Osteocyte (in vitro differentiated cells): ENCODE measurements around the gene BABAM2. TPM values are rescaled to one million over a fixed set of nuclear protein-coding genes. Genes with fewer than 3 reads are reported as not detected.
"Not testable (repeated sequence)": the region's sequence is repeated elsewhere in the genome, so short reads cannot be mapped to it uniquely, and the experiment has no call there.

ENCODE experiments used
- DNase-seq: peaks from one replicate; pipeline ENCODE4 v3.0.0; 2021; ENCODE audit warnings: mixed read lengths; ENCODE audit not compliant: unreplicated experiment; ENCODE audit errors: extremely low spot score
- H3K27ac Mint-ChIP-seq: one replicate; pipeline ENCODE4 v1.8.0; 2021; ENCODE audit warnings: mild to moderate bottlenecking, mixed read lengths; ENCODE audit not compliant: unreplicated experiment
- H3K27me3 Mint-ChIP-seq: one replicate; pipeline ENCODE4 v1.8.0; 2021; ENCODE audit warnings: mixed read lengths; ENCODE audit not compliant: unreplicated experiment
- H3K36me3 Mint-ChIP-seq: one replicate; pipeline ENCODE4 v1.8.0; 2021; ENCODE audit warnings: mixed read lengths; ENCODE audit not compliant: unreplicated experiment
- H3K4me1 Mint-ChIP-seq: one replicate; pipeline ENCODE4 v1.8.0; 2021; ENCODE audit warnings: mixed read lengths; ENCODE audit not compliant: unreplicated experiment
- H3K4me3 Mint-ChIP-seq: one replicate; pipeline ENCODE4 v1.8.0; 2021; ENCODE audit warnings: mild to moderate bottlenecking, moderate library complexity, mixed read lengths; ENCODE audit not compliant: unreplicated experiment
- H3K9me3 Mint-ChIP-seq: one replicate; pipeline ENCODE4 v1.8.0; 2021; ENCODE audit warnings: mixed read lengths; ENCODE audit not compliant: unreplicated experiment
- total RNA-seq: library from RNA; stranded (reverse); gene quantifications from 2 replicates; pipeline ENCODE4 v1.2.1, GENCODE V29; 2021
- TF ChIP-seq, protein P1 (sequence below): fragments of 200-600 bp; sonication (generic); IDR thresholded peaks from 2 replicates; pipeline ENCODE4 v1.5.0; 2021; ENCODE audit warnings: antibody characterized with exemption, mild to moderate bottlenecking, moderate library complexity

The BABAM2 gene
- total RNA-seq, 1 donor from 2014 or later: 43.6 TPM

DNA sequence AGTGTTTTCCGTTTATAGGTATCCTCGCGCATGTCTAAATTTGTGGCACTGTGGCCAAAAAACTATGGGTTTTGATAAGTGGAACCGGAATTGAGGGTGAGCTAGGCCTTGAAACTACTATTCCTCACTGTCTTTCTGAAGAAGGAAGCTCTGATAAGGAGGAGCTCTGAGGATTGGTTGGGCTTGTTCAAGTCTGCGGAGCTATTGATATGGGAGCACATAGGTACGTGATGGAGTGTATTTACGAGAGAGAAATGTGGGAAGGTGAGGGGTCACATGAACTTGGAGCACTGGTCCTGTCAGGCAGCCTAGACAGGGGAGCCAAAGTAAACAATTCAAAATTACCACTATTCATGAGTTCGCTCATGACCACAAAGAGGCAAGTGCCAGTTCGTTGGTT is 131.4 kb downstream of the BABAM2 start:
- DNase-seq: no peak
- H3K4me3 Mint-ChIP-seq: no peak overlapping the region

DNA sequence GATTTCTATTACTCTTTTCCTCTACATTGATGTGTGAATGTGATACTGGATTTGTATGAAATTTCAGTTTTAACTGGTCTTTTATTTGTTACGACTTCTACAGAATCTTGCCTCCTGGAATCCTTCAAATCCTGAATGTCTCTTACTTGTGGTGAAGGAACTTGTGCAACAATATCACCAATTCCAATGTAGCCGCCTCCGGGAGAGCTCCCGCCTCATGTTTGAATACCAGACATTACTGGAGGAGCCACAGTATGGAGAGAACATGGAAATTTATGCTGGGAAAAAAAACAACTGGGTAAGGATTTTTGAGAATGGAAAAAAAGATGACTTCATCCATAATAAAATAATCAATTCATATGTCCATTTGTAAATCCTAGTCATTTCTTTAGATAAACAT is 134.6 kb downstream of the BABAM2 start:
- DNase-seq: no peak
- Mint-ChIP-seq H3K36me3 (peaks cover 23% of the 10 kb centered on the region), H3K9me3 (no peaks in the 10 kb centered on the region), H3K27ac (peak overlapping the region; percentile 47), H3K4me1 (peaks cover 33% of the 10 kb centered on the region), H3K4me3 (no peak overlapping the region), H3K27me3 (no peaks in the 10 kb centered on the region)
- TF ChIP-seq, protein P1, sequence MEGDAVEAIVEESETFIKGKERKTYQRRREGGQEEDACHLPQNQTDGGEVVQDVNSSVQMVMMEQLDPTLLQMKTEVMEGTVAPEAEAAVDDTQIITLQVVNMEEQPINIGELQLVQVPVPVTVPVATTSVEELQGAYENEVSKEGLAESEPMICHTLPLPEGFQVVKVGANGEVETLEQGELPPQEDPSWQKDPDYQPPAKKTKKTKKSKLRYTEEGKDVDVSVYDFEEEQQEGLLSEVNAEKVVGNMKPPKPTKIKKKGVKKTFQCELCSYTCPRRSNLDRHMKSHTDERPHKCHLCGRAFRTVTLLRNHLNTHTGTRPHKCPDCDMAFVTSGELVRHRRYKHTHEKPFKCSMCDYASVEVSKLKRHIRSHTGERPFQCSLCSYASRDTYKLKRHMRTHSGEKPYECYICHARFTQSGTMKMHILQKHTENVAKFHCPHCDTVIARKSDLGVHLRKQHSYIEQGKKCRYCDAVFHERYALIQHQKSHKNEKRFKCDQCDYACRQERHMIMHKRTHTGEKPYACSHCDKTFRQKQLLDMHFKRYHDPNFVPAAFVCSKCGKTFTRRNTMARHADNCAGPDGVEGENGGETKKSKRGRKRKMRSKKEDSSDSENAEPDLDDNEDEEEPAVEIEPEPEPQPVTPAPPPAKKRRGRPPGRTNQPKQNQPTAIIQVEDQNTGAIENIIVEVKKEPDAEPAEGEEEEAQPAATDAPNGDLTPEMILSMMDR: no peak

More for the DNA sequence above, 131.4 kb downstream of the BABAM2 start:
- H3K27ac Mint-ChIP-seq: peak overlapping the region; percentile 6
- peaks cover 33% of the 10 kb centered on the region for H3K4me1 Mint-ChIP-seq
- no peaks in the 10 kb centered on the region for H3K9me3 Mint-ChIP-seq
- H3K36me3 Mint-ChIP-seq: peaks cover 11% of the 10 kb centered on the region
- TF ChIP-seq, protein P1: no peak
- H3K27me3 Mint-ChIP-seq: no peaks in the 10 kb centered on the region

DNA sequence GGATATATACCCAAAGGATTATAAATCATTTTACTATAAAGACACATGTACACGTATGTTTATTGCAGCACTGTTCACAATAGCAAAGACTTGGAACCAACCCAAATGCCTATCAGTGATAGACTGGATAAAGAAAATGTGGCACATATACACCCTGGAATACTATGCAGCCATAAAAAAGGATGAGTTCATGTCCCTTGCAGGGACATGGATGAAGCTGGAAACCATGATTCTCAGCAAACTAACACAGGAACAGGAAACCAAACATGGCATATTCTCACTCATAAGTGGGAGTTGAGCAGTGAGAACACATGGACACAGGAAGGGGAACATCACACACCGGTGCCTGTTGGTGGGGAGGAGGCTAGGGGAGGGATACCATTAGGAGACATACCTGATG is 135.7 kb downstream of the BABAM2 start:
- not testable (repeated sequence) for H3K9me3 Mint-ChIP-seq

DNA sequence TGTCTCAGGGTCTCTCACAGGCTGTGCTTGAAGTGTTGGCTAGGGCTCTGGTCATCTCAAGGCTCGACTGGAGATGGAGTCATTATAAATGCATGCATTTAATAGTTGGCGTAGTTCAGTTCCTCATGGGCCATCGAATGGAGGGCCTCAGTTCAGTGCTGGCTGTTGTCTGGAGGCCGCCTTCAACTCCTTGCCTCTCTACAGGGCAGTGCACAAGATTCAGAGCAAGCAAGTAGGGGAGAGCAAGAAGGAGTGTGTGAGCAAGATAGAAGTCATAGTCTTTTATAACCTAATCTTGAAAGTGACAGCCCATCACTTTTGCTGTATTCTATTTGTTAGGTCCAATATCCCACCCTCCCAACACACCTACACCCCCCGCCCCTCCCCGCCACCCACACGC is 137.5 kb downstream of the BABAM2 start:
- Mint-ChIP-seq H3K4me3 (no peak overlapping the region), H3K9me3 (no peaks in the 10 kb centered on the region), H3K36me3 (peaks cover 23% of the 10 kb centered on the region), H3K27ac (no peak overlapping the region), H3K27me3 (no peaks in the 10 kb centered on the region), H3K4me1 (peaks cover 23% of the 10 kb centered on the region)
- DNase-seq: no peak
- TF ChIP-seq, protein P1: no peak

More for the DNA sequence above, 135.7 kb downstream of the BABAM2 start:
- H3K27me3 Mint-ChIP-seq, H3K27ac Mint-ChIP-seq, DNase-seq, H3K4me3 Mint-ChIP-seq: not testable (repeated sequence)
- Mint-ChIP-seq H3K4me1 (peaks cover 29% of the 10 kb centered on the region), H3K36me3 (peaks cover 23% of the 10 kb centered on the region)

DNA sequence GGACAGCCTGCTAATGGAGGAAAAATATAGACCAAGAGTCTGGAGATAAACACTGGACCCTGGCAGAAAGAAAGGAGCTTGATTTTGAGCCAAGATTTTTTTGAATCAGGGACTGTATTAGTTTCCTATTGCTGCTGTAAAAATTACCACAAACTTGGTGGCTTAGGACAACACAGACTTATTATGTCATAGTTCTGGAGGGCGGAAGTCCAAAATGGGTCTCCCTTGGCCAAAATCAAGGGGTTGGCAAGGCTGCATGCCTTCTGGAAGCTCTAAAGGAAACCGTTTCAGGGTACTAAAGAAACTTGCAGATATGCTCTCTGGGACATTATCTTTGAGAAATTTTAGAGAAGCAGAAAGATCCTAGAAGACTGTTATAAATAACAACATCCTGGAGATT is 140.1 kb downstream of the BABAM2 start:
- Mint-ChIP-seq H3K27me3 (no peaks in the 10 kb centered on the region), H3K27ac (no peak overlapping the region), H3K36me3 (peaks cover 19% of the 10 kb centered on the region), H3K4me1 (no peaks in the 10 kb centered on the region), H3K4me3 (no peak overlapping the region), H3K9me3 (no peaks in the 10 kb centered on the region)
- DNase-seq: no peak
- TF ChIP-seq, protein P1: no peak

DNA sequence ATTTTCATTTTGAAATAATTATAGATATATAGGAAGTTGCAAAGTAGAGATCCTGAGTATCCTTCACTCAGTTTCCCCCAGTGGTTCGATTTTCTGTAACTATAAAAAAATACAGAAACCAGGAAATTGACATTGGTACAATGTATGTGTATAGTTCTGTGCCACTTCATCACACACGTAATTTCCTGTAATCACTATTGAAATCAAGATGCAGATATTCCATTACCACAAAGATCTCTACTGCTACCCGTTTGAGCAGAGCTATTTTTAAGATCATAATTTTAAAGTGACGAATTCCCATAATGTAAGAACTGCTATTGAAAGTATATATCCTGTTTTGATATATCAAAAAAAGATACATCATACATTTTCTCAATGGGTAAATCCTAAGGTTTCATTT is 142.3 kb downstream of the BABAM2 start:
- no peak for DNase-seq
- TF ChIP-seq, protein P1: no peak
- H3K4me1 Mint-ChIP-seq: peaks cover 2% of the 10 kb centered on the region
- no peak overlapping the region for H3K4me3 Mint-ChIP-seq
- no peaks in the 10 kb centered on the region for H3K27me3 Mint-ChIP-seq
- H3K27ac Mint-ChIP-seq: no peak overlapping the region
- no peaks in the 10 kb centered on the region for H3K9me3 Mint-ChIP-seq
- peaks cover 4% of the 10 kb centered on the region for H3K36me3 Mint-ChIP-seq
